ENCODE measurements around the gene PIGL. TPM values are rescaled to one million over a fixed set of nuclear protein-coding genes. Genes with fewer than 3 reads are reported as not detected.

The PIGL gene
- total RNA-seq, 1 experiment from 2014 or later, result 44.1 TPM

DNA sequence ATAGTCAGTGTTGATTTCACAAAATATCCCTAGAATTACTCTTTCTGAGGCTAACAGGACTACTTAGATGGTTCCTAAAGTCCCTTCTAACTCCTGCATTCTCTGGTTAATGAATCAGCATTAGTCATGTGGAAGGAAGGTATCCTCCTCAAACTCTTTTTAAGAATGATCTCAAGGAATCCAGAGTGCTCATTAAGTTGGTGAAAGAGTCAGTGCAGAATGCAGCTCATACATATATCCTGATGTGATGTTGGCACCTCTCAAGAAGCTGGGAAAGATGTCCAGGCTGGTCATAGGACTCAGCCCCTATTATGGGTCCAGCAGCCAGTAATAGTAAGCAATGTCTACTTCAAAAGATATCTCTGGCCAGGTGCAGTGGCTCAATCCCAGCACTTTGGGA is 65.5 kb downstream of the PIGL start:
- POLR2A ChIA-PET, result no interaction called here
- DNase-seq (ENCODE audit: low spot score) (no peak), ATAC-seq (no peak)
- H3K27me3 Mint-ChIP-seq (ENCODE audit: low read depth), result peaks cover 15% of the 10 kb centered on the region
- H3K9me3 Mint-ChIP-seq, result peaks cover 13% of the 10 kb centered on the region
- peaks cover 18% of the 10 kb centered on the region for H3K4me1 Mint-ChIP-seq
- peaks cover 23% of the 10 kb centered on the region for H3K36me3 Mint-ChIP-seq
- TF ChIP-seq IRF2 (CRISPR knock-in tag; IDR thresholded peaks at IDR 0.05; ENCODE audit: borderline replicate concordance, low read depth), result no peak
- TF ChIP-seq FOXP1 (CRISPR knock-in tag; IDR thresholded peaks at IDR 0.05; ENCODE audit: borderline replicate concordance), result no peak
- TF ChIP-seq, protein P1, sequence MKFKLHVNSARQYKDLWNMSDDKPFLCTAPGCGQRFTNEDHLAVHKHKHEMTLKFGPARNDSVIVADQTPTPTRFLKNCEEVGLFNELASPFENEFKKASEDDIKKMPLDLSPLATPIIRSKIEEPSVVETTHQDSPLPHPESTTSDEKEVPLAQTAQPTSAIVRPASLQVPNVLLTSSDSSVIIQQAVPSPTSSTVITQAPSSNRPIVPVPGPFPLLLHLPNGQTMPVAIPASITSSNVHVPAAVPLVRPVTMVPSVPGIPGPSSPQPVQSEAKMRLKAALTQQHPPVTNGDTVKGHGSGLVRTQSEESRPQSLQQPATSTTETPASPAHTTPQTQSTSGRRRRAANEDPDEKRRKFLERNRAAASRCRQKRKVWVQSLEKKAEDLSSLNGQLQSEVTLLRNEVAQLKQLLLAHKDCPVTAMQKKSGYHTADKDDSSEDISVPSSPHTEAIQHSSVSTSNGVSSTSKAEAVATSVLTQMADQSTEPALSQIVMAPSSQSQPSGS (CRISPR knock-in tag; IDR thresholded peaks at IDR 0.05; ENCODE audit: borderline replicate concordance, low read depth), result no peak
- no peak for TF ChIP-seq AFF4 (CRISPR knock-in tag; IDR thresholded peaks at IDR 0.05; ENCODE audit: borderline replicate concordance)
- no peak for TF ChIP-seq ZNF138 (CRISPR knock-in tag; conservative IDR thresholded peaks at IDR 0.05)
- no peak overlapping the region for H3K4me3 Mint-ChIP-seq
- H3K27ac Mint-ChIP-seq, result no peak overlapping the region
- CTCF ChIA-PET, result no interaction called here

DNA sequence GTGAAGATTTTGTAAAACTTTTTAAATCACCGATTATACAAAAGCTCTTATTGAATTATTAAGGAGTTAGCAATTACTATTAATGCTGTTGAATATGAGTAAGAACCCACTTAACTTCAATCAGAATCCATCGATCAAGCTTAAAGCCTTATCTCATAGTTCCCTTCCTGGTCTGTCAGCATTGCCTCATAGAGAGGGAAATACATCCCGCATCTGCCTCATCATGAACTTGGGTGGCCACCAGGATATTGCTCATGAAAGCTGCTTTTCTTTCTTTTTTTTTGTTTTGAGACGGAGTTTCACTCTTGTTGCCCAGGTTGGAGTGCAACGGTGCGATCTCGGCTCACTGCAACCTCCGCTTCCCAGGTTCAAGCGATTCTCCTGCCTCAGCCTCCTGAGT is 66.7 kb downstream of the PIGL start:
- peaks cover 6% of the 10 kb centered on the region for H3K9me3 Mint-ChIP-seq
- CTCF ChIA-PET, result no interaction called here
- TF ChIP-seq MAX (CRISPR knock-in tag; IDR thresholded peaks at IDR 0.05) (no peak), ETV6 (CRISPR knock-in tag; IDR thresholded peaks at IDR 0.05) (no peak), CREB1 (CRISPR knock-in tag; IDR thresholded peaks at IDR 0.05) (no peak), PRRX2 (CRISPR knock-in tag; IDR thresholded peaks at IDR 0.05) (no peak), NFYB (CRISPR knock-in tag; conservative IDR thresholded peaks at IDR 0.05; ENCODE audit: low read depth) (no peak), IRF1 (CRISPR knock-in tag; IDR thresholded peaks at IDR 0.05) (no peak), GRHL2 (CRISPR knock-in tag; IDR thresholded peaks at IDR 0.05; ENCODE audit: insufficient replicate concordance, severe bottlenecking) (no peak), AFF4 (CRISPR knock-in tag; IDR thresholded peaks at IDR 0.05; ENCODE audit: borderline replicate concordance) (no peak), ZSCAN18 (CRISPR knock-in tag; IDR thresholded peaks at IDR 0.05) (no peak), USF2 (CRISPR knock-in tag; IDR thresholded peaks at IDR 0.05) (no peak), ZMAT4 (CRISPR knock-in tag; IDR thresholded peaks at IDR 0.05) (no peak), FOXJ3 (CRISPR knock-in tag; IDR thresholded peaks at IDR 0.05; ENCODE audit: borderline replicate concordance) (no peak), TP53 (CRISPR knock-in tag; IDR thresholded peaks at IDR 0.05) (no peak), ATF1 (CRISPR knock-in tag; IDR thresholded peaks at IDR 0.05) (no peak), HMGA2 (CRISPR knock-in tag; IDR thresholded peaks at IDR 0.05) (no peak)

More for the DNA sequence above, 66.7 kb downstream of the PIGL start:
- Mint-ChIP-seq H3K27ac (no peak overlapping the region), H3K27me3 (ENCODE audit: low read depth) (peaks cover 18% of the 10 kb centered on the region), H3K4me1 (peaks cover 18% of the 10 kb centered on the region), H3K36me3 (peaks cover 11% of the 10 kb centered on the region), H3K4me3 (no peak overlapping the region)
- DNase-seq (ENCODE audit: low spot score) (no peak), ATAC-seq (no peak)
- POLR2A ChIA-PET, result no interaction called here

All from WTC11 (cell line).